ENCODE data around the gene PAQR7.
A peak's percentile ranks its signal among the peaks of the same experiment; 100 is the strongest.

PAQR7 gene

DNA sequence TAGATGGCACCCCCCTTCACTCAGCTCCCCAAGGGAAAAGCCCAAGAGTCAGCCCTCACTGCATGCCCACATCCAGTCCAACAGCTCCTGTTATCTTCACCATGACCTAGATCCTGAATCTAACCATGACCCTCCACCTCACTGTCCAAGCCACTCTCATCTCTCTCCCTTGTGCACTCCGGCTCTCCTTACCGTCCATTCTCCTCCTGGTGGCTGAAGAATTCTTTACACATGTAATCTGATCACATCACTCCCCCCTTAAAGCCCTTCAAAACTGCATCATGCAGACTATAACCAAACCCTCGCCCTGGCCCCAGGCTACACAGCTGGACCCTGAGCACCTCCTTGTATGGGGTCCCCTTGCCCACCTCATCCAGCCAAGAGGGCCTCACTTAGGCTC is 14.0 kb upstream of the PAQR7 start:
- Histone ChIP-seq H3K27ac (ENCODE audit: insufficient read depth, low read length, poor library complexity, severe bottlenecking) (no peak overlapping the region), H3K27me3 (replicated peaks; ENCODE audit: control insufficient read depth, insufficient read depth, low read length, poor library complexity, severe bottlenecking) (no peaks in the 10 kb centered on the region), H3K36me3 (ENCODE audit: control insufficient read depth, insufficient read depth, low read length) (no peaks in the 10 kb centered on the region), H3K9me3 (ENCODE audit: control insufficient read depth, low read length) (no peaks in the 10 kb centered on the region), H3K4me3 (ENCODE audit: insufficient read depth, low read depth, low read length, poor library complexity, severe bottlenecking) (no peak overlapping the region), H3K4me1 (ENCODE audit: control insufficient read depth, insufficient read depth, low read length, poor library complexity, severe bottlenecking) (no peaks in the 10 kb centered on the region)
- DNase-seq = no peak

DNA sequence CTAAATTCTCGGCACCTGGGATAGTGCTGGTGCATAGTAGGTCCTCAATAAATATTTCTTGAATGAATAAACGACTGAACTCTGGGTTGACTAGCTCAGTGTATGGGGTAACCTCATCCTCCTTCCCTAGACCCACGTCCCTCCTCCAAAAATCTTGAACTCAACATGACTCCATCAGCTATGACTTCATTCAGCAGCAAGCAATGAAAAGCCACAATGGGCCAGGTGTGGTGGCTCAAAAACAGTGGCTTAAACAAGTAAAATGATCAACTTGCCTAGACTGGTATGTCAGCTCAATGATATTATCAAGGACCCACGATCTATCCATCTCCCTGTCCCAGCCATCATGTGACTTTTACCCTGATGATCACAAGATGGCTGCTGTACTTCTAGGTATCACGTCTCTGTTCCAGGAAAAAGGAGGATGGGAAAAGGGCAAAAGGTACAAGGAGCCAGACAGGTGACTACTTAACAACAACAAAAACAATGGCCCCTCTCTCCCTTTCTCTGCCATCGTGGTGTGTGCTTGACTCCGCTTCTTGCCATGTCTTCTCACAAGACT is 13.0 kb upstream of the PAQR7 start:
- H3K36me3 ChIP-seq (ENCODE audit: control insufficient read depth, insufficient read depth, low read length) = no peaks in the 10 kb centered on the region
- H3K9me3 ChIP-seq (ENCODE audit: control insufficient read depth, low read length) = no peaks in the 10 kb centered on the region
- no peak overlapping the region for H3K4me3 ChIP-seq (ENCODE audit: insufficient read depth, low read depth, low read length, poor library complexity, severe bottlenecking)
- H3K27me3 ChIP-seq (replicated peaks; ENCODE audit: control insufficient read depth, insufficient read depth, low read length, poor library complexity, severe bottlenecking) = no peaks in the 10 kb centered on the region
- H3K27ac ChIP-seq (ENCODE audit: insufficient read depth, low read length, poor library complexity, severe bottlenecking) = no peak overlapping the region
- no peaks in the 10 kb centered on the region for H3K4me1 ChIP-seq (ENCODE audit: control insufficient read depth, insufficient read depth, low read length, poor library complexity, severe bottlenecking)
- no peak for DNase-seq

DNA sequence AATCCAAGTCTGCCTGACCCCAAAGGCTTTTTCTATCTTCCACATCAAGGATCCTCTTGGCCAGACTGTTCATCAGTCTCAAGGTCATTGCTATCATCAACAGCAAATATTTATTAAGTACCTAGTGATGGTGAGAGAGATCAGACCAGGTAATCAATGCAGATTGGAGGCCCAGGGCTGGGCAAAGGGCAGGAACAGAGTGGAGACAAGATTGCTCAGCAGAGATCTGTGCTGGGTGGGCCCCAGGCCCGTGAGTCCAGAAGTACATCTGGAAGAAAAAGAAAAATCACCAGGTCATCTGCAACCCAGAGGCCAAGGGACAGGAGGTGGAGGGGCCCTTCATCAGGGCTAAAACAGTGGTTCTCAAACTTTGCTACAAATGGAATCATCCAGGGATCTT is 10.1 kb upstream of the PAQR7 start:
- no peaks in the 10 kb centered on the region for H3K9me3 ChIP-seq (ENCODE audit: control insufficient read depth, low read length)
- H3K27ac ChIP-seq (ENCODE audit: insufficient read depth, low read length, poor library complexity, severe bottlenecking) = no peak overlapping the region
- no peaks in the 10 kb centered on the region for H3K27me3 ChIP-seq (replicated peaks; ENCODE audit: control insufficient read depth, insufficient read depth, low read length, poor library complexity, severe bottlenecking)
- no peaks in the 10 kb centered on the region for H3K36me3 ChIP-seq (ENCODE audit: control insufficient read depth, insufficient read depth, low read length)
- no peak overlapping the region for H3K4me3 ChIP-seq (ENCODE audit: insufficient read depth, low read depth, low read length, poor library complexity, severe bottlenecking)
- no peak for DNase-seq
- no peaks in the 10 kb centered on the region for H3K4me1 ChIP-seq (ENCODE audit: control insufficient read depth, insufficient read depth, low read length, poor library complexity, severe bottlenecking)

DNA sequence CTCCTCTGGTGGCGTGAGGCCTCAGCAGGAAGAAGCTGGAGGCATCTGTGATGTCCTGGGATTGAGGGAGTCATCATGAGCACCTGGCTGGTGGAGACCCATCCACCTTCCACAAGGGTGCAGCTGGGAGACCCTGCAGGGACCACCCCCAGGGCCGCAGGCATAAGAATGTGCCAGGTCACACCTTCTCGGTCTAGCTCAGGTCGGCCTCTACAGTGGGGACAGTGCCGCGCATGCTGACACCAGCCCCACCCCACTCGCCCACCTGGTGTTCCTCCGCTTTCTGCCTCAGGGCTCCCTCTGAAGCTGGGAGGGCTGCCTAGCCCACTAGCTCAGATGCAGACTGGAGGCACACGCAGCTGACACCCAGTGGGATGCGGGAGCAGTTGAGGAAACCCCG is 5.8 kb upstream of the PAQR7 start:
- H3K27ac ChIP-seq (ENCODE audit: insufficient read depth, low read length, poor library complexity, severe bottlenecking) = no peak overlapping the region
- no peak overlapping the region for H3K4me3 ChIP-seq (ENCODE audit: insufficient read depth, low read depth, low read length, poor library complexity, severe bottlenecking)
- no peaks in the 10 kb centered on the region for H3K27me3 ChIP-seq (replicated peaks; ENCODE audit: control insufficient read depth, insufficient read depth, low read length, poor library complexity, severe bottlenecking)
- no peaks in the 10 kb centered on the region for H3K9me3 ChIP-seq (ENCODE audit: control insufficient read depth, low read length)
- no peaks in the 10 kb centered on the region for H3K4me1 ChIP-seq (ENCODE audit: control insufficient read depth, insufficient read depth, low read length, poor library complexity, severe bottlenecking)
- H3K36me3 ChIP-seq (ENCODE audit: control insufficient read depth, insufficient read depth, low read length) = no peaks in the 10 kb centered on the region
- no peak for DNase-seq

DNA sequence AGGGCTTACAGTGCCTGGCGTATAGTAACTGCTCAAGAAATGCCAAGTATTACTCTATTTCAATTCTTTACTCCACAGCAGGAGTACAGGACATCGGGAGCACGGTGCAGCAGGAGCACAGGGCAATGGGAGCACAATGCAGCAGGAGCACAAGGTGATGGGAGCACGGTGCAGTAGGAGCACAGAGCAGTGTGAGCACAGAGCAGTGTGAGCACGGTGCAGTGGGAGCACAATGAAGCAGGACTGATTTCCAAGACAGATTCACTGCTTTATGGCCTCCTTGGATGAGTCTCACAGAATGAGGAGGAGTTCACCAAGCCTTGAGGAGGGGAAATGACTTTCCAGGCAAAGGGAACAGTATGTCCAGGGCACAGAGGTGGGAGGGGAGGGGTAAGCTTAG is 5.0 kb upstream of the PAQR7 start:
- no peaks in the 10 kb centered on the region for H3K36me3 ChIP-seq (ENCODE audit: control insufficient read depth, insufficient read depth, low read length)
- DNase-seq = no peak
- H3K9me3 ChIP-seq (ENCODE audit: control insufficient read depth, low read length) = no peaks in the 10 kb centered on the region
- H3K27me3 ChIP-seq (replicated peaks; ENCODE audit: control insufficient read depth, insufficient read depth, low read length, poor library complexity, severe bottlenecking) = no peaks in the 10 kb centered on the region
- no peak overlapping the region for H3K4me3 ChIP-seq (ENCODE audit: insufficient read depth, low read depth, low read length, poor library complexity, severe bottlenecking)
- no peak overlapping the region for H3K27ac ChIP-seq (ENCODE audit: insufficient read depth, low read length, poor library complexity, severe bottlenecking)
- H3K4me1 ChIP-seq (ENCODE audit: control insufficient read depth, insufficient read depth, low read length, poor library complexity, severe bottlenecking) = no peaks in the 10 kb centered on the region

DNA sequence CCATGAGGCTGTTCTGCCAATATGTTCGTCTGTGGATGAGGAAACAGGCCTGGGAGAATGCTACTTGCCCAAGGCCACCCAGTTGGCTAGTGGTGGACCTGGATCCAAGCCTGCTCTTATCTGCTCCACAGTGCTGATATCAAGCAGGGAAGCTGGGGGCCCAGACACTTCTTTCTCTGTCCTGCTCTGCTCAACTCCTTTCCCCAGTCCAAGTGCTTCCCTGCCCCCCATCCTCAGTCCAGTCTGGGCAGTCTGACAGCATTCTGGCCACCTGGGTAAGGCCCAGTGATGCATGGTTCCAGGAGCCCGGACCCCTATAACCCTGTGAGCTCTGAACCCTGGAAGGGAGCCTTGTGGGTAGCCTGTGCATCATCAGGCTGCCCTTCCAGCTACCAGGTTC is 4.2 kb upstream of the PAQR7 start:
- Histone ChIP-seq H3K4me3 (ENCODE audit: insufficient read depth, low read depth, low read length, poor library complexity, severe bottlenecking) (no peak overlapping the region), H3K9me3 (ENCODE audit: control insufficient read depth, low read length) (no peaks in the 10 kb centered on the region), H3K27me3 (replicated peaks; ENCODE audit: control insufficient read depth, insufficient read depth, low read length, poor library complexity, severe bottlenecking) (no peaks in the 10 kb centered on the region), H3K4me1 (ENCODE audit: control insufficient read depth, insufficient read depth, low read length, poor library complexity, severe bottlenecking) (peaks cover 5% of the 10 kb centered on the region), H3K27ac (ENCODE audit: insufficient read depth, low read length, poor library complexity, severe bottlenecking) (no peak overlapping the region), H3K36me3 (ENCODE audit: control insufficient read depth, insufficient read depth, low read length) (no peaks in the 10 kb centered on the region)
- no peak for DNase-seq

DNA sequence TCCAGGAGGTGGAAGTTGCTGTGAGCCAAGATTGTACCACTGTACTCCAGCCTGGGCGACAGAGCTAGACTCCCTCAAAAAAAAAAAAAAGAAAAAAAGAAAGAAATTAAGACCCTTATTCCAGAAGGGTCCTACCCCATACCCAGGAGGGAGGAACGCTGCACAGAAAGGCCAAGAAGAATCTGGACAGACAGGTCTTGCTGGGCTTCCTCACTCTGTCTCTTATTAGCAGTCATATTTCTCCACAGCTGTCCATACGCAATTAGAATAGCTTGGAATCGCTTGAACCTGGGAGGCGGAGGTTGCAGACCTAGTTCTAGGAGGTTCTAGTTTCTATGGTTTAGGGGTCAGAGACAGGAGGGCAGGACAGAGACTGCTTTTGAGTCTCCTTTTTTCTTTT is 3.2 kb upstream of the PAQR7 start:
- no peak for DNase-seq
- H3K4me1 ChIP-seq (ENCODE audit: control insufficient read depth, insufficient read depth, low read length, poor library complexity, severe bottlenecking) = peaks cover 10% of the 10 kb centered on the region
- H3K27ac ChIP-seq (ENCODE audit: insufficient read depth, low read length, poor library complexity, severe bottlenecking) = no peak overlapping the region
- no peaks in the 10 kb centered on the region for H3K36me3 ChIP-seq (ENCODE audit: control insufficient read depth, insufficient read depth, low read length)
- no peak overlapping the region for H3K4me3 ChIP-seq (ENCODE audit: insufficient read depth, low read depth, low read length, poor library complexity, severe bottlenecking)
- no peaks in the 10 kb centered on the region for H3K9me3 ChIP-seq (ENCODE audit: control insufficient read depth, low read length)
- no peaks in the 10 kb centered on the region for H3K27me3 ChIP-seq (replicated peaks; ENCODE audit: control insufficient read depth, insufficient read depth, low read length, poor library complexity, severe bottlenecking)

DNA sequence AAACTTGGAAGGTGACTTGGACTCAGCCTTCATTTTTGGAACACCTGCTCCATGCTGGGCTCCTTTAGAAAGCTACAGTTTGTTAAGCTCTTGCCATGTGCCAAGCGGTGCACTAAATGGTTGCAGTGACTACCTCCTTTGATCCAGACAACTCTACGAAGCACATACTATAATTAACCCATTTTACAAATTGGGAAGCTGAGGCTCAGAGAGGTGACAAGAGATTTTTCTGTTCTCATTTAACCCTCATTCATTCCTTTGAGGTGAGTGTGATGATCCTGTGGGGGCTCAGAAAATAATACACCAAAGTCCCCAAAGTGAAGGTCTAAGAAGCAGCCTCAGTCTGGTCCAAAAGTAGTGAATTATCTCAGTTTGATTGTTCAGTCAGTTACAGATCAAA is 1.6 kb upstream of the PAQR7 start:
- H3K36me3 ChIP-seq (ENCODE audit: control insufficient read depth, insufficient read depth, low read length) = no peaks in the 10 kb centered on the region
- H3K27me3 ChIP-seq (replicated peaks; ENCODE audit: control insufficient read depth, insufficient read depth, low read length, poor library complexity, severe bottlenecking) = no peaks in the 10 kb centered on the region
- H3K9me3 ChIP-seq (ENCODE audit: control insufficient read depth, low read length) = no peaks in the 10 kb centered on the region
- no peak overlapping the region for H3K4me3 ChIP-seq (ENCODE audit: insufficient read depth, low read depth, low read length, poor library complexity, severe bottlenecking)
- DNase-seq = no peak
- H3K4me1 ChIP-seq (ENCODE audit: control insufficient read depth, insufficient read depth, low read length, poor library complexity, severe bottlenecking) = peaks cover 10% of the 10 kb centered on the region
- H3K27ac ChIP-seq (ENCODE audit: insufficient read depth, low read length, poor library complexity, severe bottlenecking) = no peak overlapping the region

DNA sequence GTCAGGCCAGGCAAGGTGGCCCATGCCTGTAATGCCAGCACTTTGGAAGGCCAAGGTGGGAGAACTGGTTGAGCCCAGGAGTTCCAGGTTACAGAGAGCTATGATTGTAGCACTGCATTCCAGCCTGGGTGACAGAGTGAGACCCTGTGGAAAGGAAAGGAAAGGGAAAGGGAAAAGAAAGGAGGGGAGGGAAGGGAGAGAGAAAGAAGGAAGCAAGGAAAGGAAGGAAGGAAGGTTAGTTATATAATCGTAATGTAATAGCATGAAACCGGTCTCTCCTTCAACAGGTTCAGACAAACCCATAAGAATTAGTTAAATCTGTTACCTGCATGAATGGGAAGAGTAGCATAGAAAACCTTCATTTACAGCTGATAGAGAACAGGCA is 1.2 kb upstream of the PAQR7 start:
- no peaks in the 10 kb centered on the region for H3K36me3 ChIP-seq (ENCODE audit: control insufficient read depth, insufficient read depth, low read length)
- H3K27me3 ChIP-seq (replicated peaks; ENCODE audit: control insufficient read depth, insufficient read depth, low read length, poor library complexity, severe bottlenecking) = no peaks in the 10 kb centered on the region
- H3K9me3 ChIP-seq (ENCODE audit: control insufficient read depth, low read length) = no peaks in the 10 kb centered on the region
- no peak overlapping the region for H3K4me3 ChIP-seq (ENCODE audit: insufficient read depth, low read depth, low read length, poor library complexity, severe bottlenecking)
- no peak overlapping the region for H3K27ac ChIP-seq (ENCODE audit: insufficient read depth, low read length, poor library complexity, severe bottlenecking)
- no peak for DNase-seq
- H3K4me1 ChIP-seq (ENCODE audit: control insufficient read depth, insufficient read depth, low read length, poor library complexity, severe bottlenecking) = peaks cover 10% of the 10 kb centered on the region

DNA sequence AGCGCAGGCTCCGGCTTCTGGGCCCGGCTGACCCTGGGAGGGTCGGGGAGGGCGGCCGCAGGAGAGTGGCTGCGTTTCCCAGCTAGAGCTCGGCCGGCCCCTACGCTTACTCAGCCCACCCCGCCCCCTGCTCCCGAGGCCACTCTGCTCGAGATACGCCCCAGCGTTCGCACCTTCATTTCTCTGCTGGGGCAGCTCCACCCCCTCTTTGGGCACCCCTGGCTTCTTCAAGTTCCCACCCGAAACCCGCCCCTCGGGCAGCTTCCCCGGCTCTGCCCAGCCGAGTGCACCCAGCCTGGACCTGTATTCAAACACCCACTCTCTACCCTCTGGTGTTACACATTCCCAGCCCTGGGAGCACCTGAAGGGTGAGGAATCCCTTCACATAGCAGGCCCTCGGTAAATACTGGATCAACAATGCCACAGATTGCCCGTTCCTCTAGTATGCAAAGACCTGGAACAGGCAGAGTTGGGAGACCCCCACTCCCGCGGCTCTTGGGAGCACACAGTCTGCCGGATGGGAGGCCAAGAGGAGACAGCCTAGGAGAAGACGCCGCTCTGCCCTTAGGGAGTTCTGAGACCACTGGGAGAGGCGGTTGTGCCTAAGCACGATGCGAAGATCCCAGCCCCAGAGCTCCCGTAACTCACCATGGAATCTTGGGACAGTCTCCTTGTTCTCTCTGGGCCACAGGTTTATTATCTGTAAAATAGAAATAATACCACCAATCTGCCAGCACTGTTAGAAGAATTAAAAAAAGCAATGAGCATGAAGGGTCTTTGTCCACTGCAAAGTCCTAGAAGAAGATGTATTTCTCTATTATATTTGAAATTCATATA is 566 bp upstream of the PAQR7 start:
- DNase-seq = no peak
- Histone ChIP-seq H3K27ac (ENCODE audit: insufficient read depth, low read length, poor library complexity, severe bottlenecking) (peak overlapping the region; percentile 11), H3K36me3 (ENCODE audit: control insufficient read depth, insufficient read depth, low read length) (no peaks in the 10 kb centered on the region), H3K27me3 (replicated peaks; ENCODE audit: control insufficient read depth, insufficient read depth, low read length, poor library complexity, severe bottlenecking) (no peaks in the 10 kb centered on the region), H3K4me1 (ENCODE audit: control insufficient read depth, insufficient read depth, low read length, poor library complexity, severe bottlenecking) (peaks cover 10% of the 10 kb centered on the region), H3K4me3 (ENCODE audit: insufficient read depth, low read depth, low read length, poor library complexity, severe bottlenecking) (peak overlapping the region; percentile 68), H3K9me3 (ENCODE audit: control insufficient read depth, low read length) (no peaks in the 10 kb centered on the region)

Data from effector memory CD4-positive, alpha-beta T cell (primary cell).